ENCODE measurements around the gene SLC38A8.

GRCh38 chr16:83961591-83961990 lies 81.0 kb downstream of the SLC38A8 start:
- no peak for TF ChIP-seq CTCF (IDR thresholded peaks at IDR 0.05; ENCODE audit: low read depth, low read length)
- no peak for TF ChIP-seq EZH2phosphoT487 (IDR thresholded peaks at IDR 0.05; ENCODE audit: low read depth)
